ENCODE measurements around the gene RPS19BP1. TPM values are rescaled to one million over a fixed set of nuclear protein-coding genes. Genes with fewer than 3 reads are reported as not detected.

RPS19BP1 gene
- total and polyA plus RNA-seq, 12 donors, result 31.3 to 222 (median 41.8) TPM

DNA sequence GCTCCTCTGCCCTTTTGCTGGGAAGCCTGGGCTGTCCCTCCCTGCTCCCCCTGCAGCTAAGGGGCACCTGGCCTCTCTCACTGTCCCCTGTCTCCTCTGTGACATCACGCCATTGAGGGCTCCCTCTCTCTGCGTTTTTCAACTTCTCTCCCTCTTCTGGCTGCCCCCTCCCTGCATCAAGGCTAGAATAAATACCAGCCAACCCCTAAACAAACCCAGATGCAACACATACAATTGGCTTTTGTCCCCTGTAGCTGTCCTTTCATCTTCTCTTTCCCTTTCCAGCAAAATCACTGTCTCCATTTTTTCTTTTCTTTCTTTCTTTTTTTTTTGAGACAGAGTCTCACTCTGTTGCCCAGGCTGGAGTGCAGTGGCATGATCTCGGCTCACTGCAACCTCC lies 33.7 kb downstream of the RPS19BP1 start:
- Histone ChIP-seq H3K27ac (peak overlapping the region in 6 of 10 donors; percentile 4 to 76 (median 51)), H3K4me3 (no peak overlapping the region), H3K27me3 (no peaks in the 10 kb centered on the region), H3K9me3 (no peaks in the 10 kb centered on the region), H3K4me1 (peaks cover 26 to 71% (median 50%) of the 10 kb centered on the region in 9 donors), H3K36me3 (peaks cover 0 to 4% (median 0%) of the 10 kb centered on the region in 9 donors)
- ATAC-seq, result no peak
- intact Hi-C loops (cut with DNase I), result loop anchor here in 2 of 10 donors (1.0 to 10.0 kb wide), 2 partner anchors 30 to 64 kb away; no protein-coding TSS in a partner anchor
- TF ChIP-seq, protein P1, sequence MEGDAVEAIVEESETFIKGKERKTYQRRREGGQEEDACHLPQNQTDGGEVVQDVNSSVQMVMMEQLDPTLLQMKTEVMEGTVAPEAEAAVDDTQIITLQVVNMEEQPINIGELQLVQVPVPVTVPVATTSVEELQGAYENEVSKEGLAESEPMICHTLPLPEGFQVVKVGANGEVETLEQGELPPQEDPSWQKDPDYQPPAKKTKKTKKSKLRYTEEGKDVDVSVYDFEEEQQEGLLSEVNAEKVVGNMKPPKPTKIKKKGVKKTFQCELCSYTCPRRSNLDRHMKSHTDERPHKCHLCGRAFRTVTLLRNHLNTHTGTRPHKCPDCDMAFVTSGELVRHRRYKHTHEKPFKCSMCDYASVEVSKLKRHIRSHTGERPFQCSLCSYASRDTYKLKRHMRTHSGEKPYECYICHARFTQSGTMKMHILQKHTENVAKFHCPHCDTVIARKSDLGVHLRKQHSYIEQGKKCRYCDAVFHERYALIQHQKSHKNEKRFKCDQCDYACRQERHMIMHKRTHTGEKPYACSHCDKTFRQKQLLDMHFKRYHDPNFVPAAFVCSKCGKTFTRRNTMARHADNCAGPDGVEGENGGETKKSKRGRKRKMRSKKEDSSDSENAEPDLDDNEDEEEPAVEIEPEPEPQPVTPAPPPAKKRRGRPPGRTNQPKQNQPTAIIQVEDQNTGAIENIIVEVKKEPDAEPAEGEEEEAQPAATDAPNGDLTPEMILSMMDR (IDR thresholded peaks at IDR 0.05), result no peak
- WGBS, 2 donors, result 46 to 57% methylated on average over 3 of the region's 3 CpGs
- no peak for DNase-seq

DNA sequence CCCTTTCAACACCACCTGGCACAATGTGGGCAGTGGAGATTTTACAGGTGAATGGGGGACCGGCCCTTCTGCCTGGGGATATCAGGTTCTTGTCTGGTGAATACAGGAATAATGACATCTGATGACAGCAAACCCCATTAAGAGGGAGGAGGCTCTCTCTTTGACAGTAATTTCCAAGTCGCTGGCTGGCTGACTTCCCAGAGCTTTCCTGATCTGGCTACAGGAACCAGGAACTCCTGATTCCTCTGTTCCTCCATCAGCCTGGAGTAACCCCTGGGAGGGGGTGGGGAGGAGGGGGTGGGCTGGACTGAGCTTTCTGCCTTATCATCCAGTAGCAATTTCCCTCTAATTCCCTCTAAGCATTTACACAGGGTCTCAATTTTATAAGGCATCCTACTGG lies 34.2 kb downstream of the RPS19BP1 start:
- Histone ChIP-seq H3K4me1 (peaks cover 23 to 71% (median 46%) of the 10 kb centered on the region in 9 donors), H3K27me3 (no peaks in the 10 kb centered on the region), H3K27ac (peak overlapping the region in 6 of 10 donors; percentile 4 to 76 (median 53)), H3K36me3 (no peaks in the 10 kb centered on the region), H3K9me3 (no peaks in the 10 kb centered on the region), H3K4me3 (no peak overlapping the region)
- 24 to 28% methylated on average over 2 of the region's 2 CpGs for WGBS, 2 donors
- ATAC-seq (peak in 1 of 8 donors; percentile 15), DNase-seq (peak in 1 of 2 donors; percentile 83)
- intact Hi-C loops (cut with DNase I), result loop anchor here in 1 of 10 donors (10.0 kb wide), 1 partner anchor 64 kb away; no protein-coding TSS in a partner anchor
- TF ChIP-seq, protein P1 (IDR thresholded peaks at IDR 0.05), result no peak

DNA sequence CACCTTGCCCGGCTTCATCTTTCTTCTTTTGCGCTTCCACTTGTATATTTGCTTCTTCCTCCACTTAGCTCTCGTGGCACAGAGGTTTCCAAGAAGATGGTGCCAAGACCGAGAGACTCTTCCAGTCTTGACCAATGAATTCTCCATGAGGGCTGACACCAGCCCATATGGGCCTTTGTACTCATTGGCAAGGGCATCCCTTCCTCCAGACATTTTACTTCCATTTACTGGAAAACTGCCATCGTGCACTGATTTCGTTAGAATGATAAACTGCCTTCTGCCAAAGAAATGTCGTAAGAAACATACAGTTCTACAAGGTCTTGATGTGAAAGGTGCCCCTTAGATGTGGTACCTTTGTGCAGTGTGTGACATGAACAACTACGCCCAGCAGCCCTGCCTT lies 35.1 kb downstream of the RPS19BP1 start:
- TF ChIP-seq, protein P1 (IDR thresholded peaks at IDR 0.05), result no peak
- intact Hi-C loops (cut with DNase I), result loop anchor here in 2 of 10 donors (2.0 to 10.0 kb wide), 2 partner anchors 31 to 63 kb away; no protein-coding TSS in a partner anchor
- Histone ChIP-seq H3K27me3 (no peaks in the 10 kb centered on the region), H3K36me3 (no peaks in the 10 kb centered on the region), H3K9me3 (no peaks in the 10 kb centered on the region), H3K4me1 (peaks cover 17 to 65% (median 38%) of the 10 kb centered on the region in 9 donors), H3K27ac (peak overlapping the region in 2 of 10 donors; percentile 59 to 76), H3K4me3 (no peak overlapping the region)
- DNase-seq, result no peak
- WGBS, 2 donors, result 82 to 92% methylated on average over 8 of the region's 8 CpGs
- no peak for ATAC-seq

DNA sequence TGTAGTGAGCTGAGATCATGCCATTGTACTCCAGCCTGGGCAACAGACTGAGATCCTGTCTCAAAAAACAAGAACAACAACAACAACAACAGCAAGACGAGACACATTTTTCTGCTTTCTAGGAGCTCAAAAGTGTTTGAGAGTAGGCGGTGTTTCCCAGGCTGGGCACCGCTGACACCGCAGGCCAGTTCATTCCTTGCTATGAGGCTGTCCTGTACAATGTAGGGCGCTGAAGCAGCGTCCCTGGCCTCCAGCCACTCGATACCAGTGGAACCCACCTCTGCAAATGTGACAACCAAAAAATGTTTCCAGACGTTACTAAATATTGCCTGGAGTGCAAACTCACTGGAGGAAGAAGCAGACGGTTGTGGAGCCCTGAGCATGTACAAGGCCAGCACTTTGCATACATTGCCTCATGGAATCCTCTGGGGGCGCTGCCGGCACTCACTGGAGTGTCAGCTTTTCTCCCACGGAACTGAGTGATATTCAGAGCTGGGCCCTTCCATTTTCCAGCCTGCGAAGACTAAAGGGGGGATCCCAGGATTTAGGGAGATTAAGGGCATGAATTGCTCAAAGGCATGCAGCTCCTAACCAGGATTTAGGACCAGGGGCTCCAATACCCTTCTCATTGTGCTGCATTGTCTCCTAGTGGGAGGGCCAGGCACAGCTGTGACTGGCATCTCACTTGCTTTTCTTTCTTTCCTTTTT lies 36.3 kb downstream of the RPS19BP1 start:
- ATAC-seq, result peak; percentile 46 to 80 (median 68)
- Histone ChIP-seq H3K27me3 (no peaks in the 10 kb centered on the region), H3K4me3 (no peak overlapping the region), H3K27ac (peak overlapping the region in 7 of 10 donors; percentile 12 to 71 (median 38)), H3K9me3 (no peaks in the 10 kb centered on the region), H3K4me1 (peaks cover 11 to 58% (median 32%) of the 10 kb centered on the region in 9 donors), H3K36me3 (no peaks in the 10 kb centered on the region)
- DNase-seq, result peak; percentile 71 to 86
- WGBS, 2 donors, result 35 to 40% methylated on average over 13 of the region's 13 CpGs
- TF ChIP-seq, protein P1 (IDR thresholded peaks at IDR 0.05), result peak; percentile 65 to 87 (median 79)
- intact Hi-C loops (cut with DNase I), result loop anchor here in 2 of 10 donors (2.0 to 10.0 kb wide), 2 partner anchors 33 to 61 kb away; no protein-coding TSS in a partner anchor

All from heart right ventricle (tissue), 16 donors.